IMR-90 (cell line): ENCODE results near the gene PLEKHF1. TPM values are rescaled to one million over a fixed set of nuclear protein-coding genes. Genes with fewer than 3 reads are reported as not detected.

Source experiments
- ATAC-seq: fragments of 200-7000 bp; cut with Tn5 transposase; 2 replicates; pipeline ENCODE4 v1.9.1; 2020; ENCODE audit warnings: low read depth, mild to moderate bottlenecking, moderate library complexity
- BruUV-seq: library from RNA; stranded (reverse); fragments of 400-500 nt; replicated peaks from 2 replicates; lab custom pipeline; 2021; lab: Mats Ljungman, UMichigan
- CTCF ChIA-PET: fragments of 300-600 bp; formaldehyde crosslinking; extraction: SDS; loops from one replicate; lab custom pipeline; 2021; ENCODE audit warnings: antibody characterized with exemption; lab: Yijun Ruan, JAX
- POLR2A ChIA-PET: fragments of 300-600 bp; sonication (Branson Sonifier 250); formaldehyde crosslinking; loops from one replicate; lab custom pipeline; 2022; ENCODE audit warnings: antibody characterized with exemption; ENCODE audit not compliant: unreplicated experiment; lab: Charles Lee
- DNase-seq: peaks from one replicate; pipeline ENCODE4 v3.0.0; 2013
- H2AFZ ChIP-seq: replicated peaks from 2 replicates; pipeline ENCODE3; 2013; ENCODE audit warnings: low read length, mild to moderate bottlenecking; ENCODE audit not compliant: poor library complexity
- H2AK5ac ChIP-seq: 2 replicates; pipeline ENCODE4 v1.6.1; 2013; ENCODE audit warnings: low read depth, low read length, inconsistent platforms
- H2AK9ac ChIP-seq: replicated peaks from 2 replicates; pipeline ENCODE3; 2013; ENCODE audit warnings: mild to moderate bottlenecking, low read depth, low read length, moderate library complexity; ENCODE audit not compliant: poor library complexity
- H2BK120ac ChIP-seq: 2 replicates; pipeline ENCODE4 v1.6.1; 2013; ENCODE audit warnings: low read depth, low read length, inconsistent platforms
- H2BK15ac ChIP-seq: 3 replicates; pipeline ENCODE4 v1.6.1; 2013; ENCODE audit warnings: low read depth, low read length, inconsistent platforms
- H2BK20ac ChIP-seq: 2 replicates; pipeline ENCODE4 v1.6.1; 2013; ENCODE audit warnings: low read depth, mild to moderate bottlenecking, inconsistent platforms, low read length, moderate library complexity
- H2BK5ac ChIP-seq: 2 replicates; pipeline ENCODE4 v1.6.1; 2013; ENCODE audit warnings: mild to moderate bottlenecking, low read depth, low read length, inconsistent platforms; ENCODE audit not compliant: poor library complexity, severe bottlenecking
- H3K14ac ChIP-seq: replicated peaks from 2 replicates; pipeline ENCODE4 v1.6.1; 2013; ENCODE audit warnings: low read depth, low read length, inconsistent platforms
- H3K18ac ChIP-seq: 2 replicates; pipeline ENCODE4 v1.6.1; 2013; ENCODE audit warnings: low read depth, low read length, control low read depth
- H3K23ac ChIP-seq: 2 replicates; pipeline ENCODE4 v1.6.1; 2013; ENCODE audit warnings: low read depth, low read length, inconsistent platforms
- H3K27ac ChIP-seq: 2 replicates; pipeline ENCODE4 v1.5.1; 2013; ENCODE audit warnings: mild to moderate bottlenecking, control low read depth, low read length; ENCODE audit not compliant: insufficient read depth
- H3K27me3 ChIP-seq: 2 replicates; pipeline ENCODE4 v1.6.1; 2013; ENCODE audit warnings: low read length; ENCODE audit not compliant: control insufficient read depth, insufficient read depth
- H3K36me3 ChIP-seq: 2 replicates; pipeline ENCODE4 v1.6.1; 2013; ENCODE audit warnings: low read length, mixed read lengths; ENCODE audit not compliant: control insufficient read depth, insufficient read depth
- H3K4ac ChIP-seq: 2 replicates; pipeline ENCODE4 v1.6.1; 2013; ENCODE audit warnings: low read depth, low read length, inconsistent platforms
- H3K4me1 ChIP-seq: 2 replicates; pipeline ENCODE4 v1.6.1; 2013; ENCODE audit warnings: low read length, mixed read lengths; ENCODE audit not compliant: control insufficient read depth, insufficient read depth
- H3K4me2 ChIP-seq: 2 replicates; pipeline ENCODE4 v1.6.1; 2013; ENCODE audit warnings: low read depth, mild to moderate bottlenecking, control low read depth, low read length, moderate library complexity
- H3K4me3 ChIP-seq: 2 replicates; pipeline ENCODE4 v1.5.1; 2013; ENCODE audit warnings: low read depth, mild to moderate bottlenecking, control low read depth, low read length, moderate library complexity; ENCODE audit not compliant: insufficient read depth
- H3K56ac ChIP-seq: 2 replicates; pipeline ENCODE4 v1.6.1; 2013; ENCODE audit warnings: low read length, inconsistent platforms; ENCODE audit not compliant: insufficient read depth; ENCODE audit errors: extremely low read depth
- H3K79me1 ChIP-seq, 2 experiments: 2 replicates each; pipeline ENCODE4 v1.6.1; 2013; ENCODE audit warnings: low read length in 2 of 2, inconsistent platforms in 1 of 2, low read depth in 1 of 2
- H3K9ac ChIP-seq: 2 replicates; pipeline ENCODE4 v1.6.1; 2013; ENCODE audit warnings: low read depth, low read length, control low read depth
- H3K9me1 ChIP-seq: 2 replicates; pipeline ENCODE4 v1.6.1; 2013; ENCODE audit warnings: low read length, inconsistent platforms; ENCODE audit not compliant: insufficient read depth
- H3K9me3 ChIP-seq: 2 replicates; pipeline ENCODE4 v1.6.1; 2013; ENCODE audit warnings: low read length; ENCODE audit not compliant: control insufficient read depth, insufficient read depth
- H4K20me1 ChIP-seq: 2 replicates; pipeline ENCODE4 v1.6.1; 2013; ENCODE audit warnings: low read length, inconsistent platforms; ENCODE audit not compliant: insufficient read depth
- H4K5ac ChIP-seq: 2 replicates; pipeline ENCODE4 v1.6.1; 2013; ENCODE audit warnings: mild to moderate bottlenecking, low read depth, low read length, control low read depth
- H4K8ac ChIP-seq, 2 experiments: 2 replicates each; pipeline ENCODE4 v1.6.1; 2013; ENCODE audit warnings: low read depth in 2 of 2, low read length in 2 of 2, control low read depth in 1 of 2, inconsistent platforms in 1 of 2
- H4K91ac ChIP-seq: 2 replicates; pipeline ENCODE4 v1.6.1; 2013; ENCODE audit warnings: low read depth, low read length, inconsistent platforms; ENCODE audit not compliant: insufficient read depth
- CEBPB ChIP-seq: IDR thresholded peaks from 2 replicates; pipeline ENCODE4 v1.6.1; 2012; ENCODE audit warnings: low read depth, low read length, improper control_type of control experiment
- CTCF ChIP-seq: conservative IDR thresholded peaks from 2 replicates; pipeline ENCODE4 v1.5.1; 2012; ENCODE audit warnings: mild to moderate bottlenecking, low read depth, low read length, improper control_type of control experiment
- MAFK ChIP-seq: IDR thresholded peaks from 2 replicates; pipeline ENCODE4 v1.6.1; 2012; ENCODE audit warnings: low read depth, low read length, improper control_type of control experiment
- MAZ ChIP-seq: IDR thresholded peaks from 2 replicates; pipeline ENCODE4 v1.6.1; 2012; ENCODE audit warnings: low read depth, mild to moderate bottlenecking, low read length, improper control_type of control experiment, moderate library complexity, borderline replicate concordance
- NFE2L2 ChIP-seq: fragments of 150-350 bp; IDR thresholded peaks from 2 replicates; pipeline ENCODE4 v1.6.1; 2016; ENCODE audit warnings: low read depth, mild to moderate bottlenecking, low read length
- RAD21 ChIP-seq: IDR thresholded peaks from 2 replicates; pipeline ENCODE4 v1.6.1; 2012; ENCODE audit warnings: low read length, improper control_type of control experiment
- RCOR1 ChIP-seq: IDR thresholded peaks from 2 replicates; pipeline ENCODE4 v1.6.1; 2012; ENCODE audit warnings: mild to moderate bottlenecking, low read length, improper control_type of control experiment; ENCODE audit not compliant: insufficient replicate concordance
- SMC3 ChIP-seq: fragments of 150-350 bp; IDR thresholded peaks from 2 replicates; pipeline ENCODE4 v1.6.1; 2016; ENCODE audit warnings: low read depth, mild to moderate bottlenecking, antibody characterized with exemption, low read length, moderate library complexity
- USF2 ChIP-seq: fragments of 150-350 bp; IDR thresholded peaks from 2 replicates; pipeline ENCODE4 v1.6.1; 2017; ENCODE audit warnings: mild to moderate bottlenecking, antibody characterized with exemption, low read length, low read depth
- WGBS, 2 experiments: methylation state at CpG; one replicate each; pipeline versions ENCODE4 v1.1.5 to v1.1.7; 2013; ENCODE audit warnings: missing lambda C conversion rate in 2 of 2; ENCODE audit not compliant: insufficient read length in 1 of 2; ENCODE audit errors: extremely low coverage in 2 of 2; 5-methylcytosine and 5-hydroxymethylcytosine counted together
- dilution Hi-C: fragments of 300-500 bp; cut with HindIII; formaldehyde crosslinking; loops from one replicate; pipeline ENCODE4 v1.14.3; 2018; ENCODE audit warnings: low sequenced_read_pairs; ENCODE audit not compliant: unreplicated experiment
- in situ Hi-C: fragments of 300-500 bp; cut with MboI; formaldehyde crosslinking; loops from 3 replicates; pipeline ENCODE4 v1.14.3; 2019; ENCODE audit warnings: low sequenced_read_pairs, inconsistent platforms, mixed read lengths
- intact Hi-C: fragments of 100-400 bp; cut with micrococcal nuclease; formaldehyde crosslinking; loops from 2 replicates; pipeline ENCODE4 v1.10.0; 2022
- polyA plus RNA-seq, 3 experiments: library from polyadenylated mRNA; depleted of rRNA; stranded (reverse); fragments of >200 nt; gene quantifications; 2 replicates each; pipeline ENCODE4 v1.2.3, GENCODE V29; 2012; ENCODE audit warnings: low replicate concordance in 1 of 3
- total RNA-seq: library from RNA; depleted of rRNA; stranded (reverse); fragments of >200 nt; gene quantifications from 2 replicates; pipeline ENCODE4 v1.2.3, GENCODE V29; 2012

PLEKHF1 gene
- total and polyA plus RNA-seq, 2 of the 4 experiments (the other 2 are of a cell fraction) = 5.0 to 6.6 TPM

DNA sequence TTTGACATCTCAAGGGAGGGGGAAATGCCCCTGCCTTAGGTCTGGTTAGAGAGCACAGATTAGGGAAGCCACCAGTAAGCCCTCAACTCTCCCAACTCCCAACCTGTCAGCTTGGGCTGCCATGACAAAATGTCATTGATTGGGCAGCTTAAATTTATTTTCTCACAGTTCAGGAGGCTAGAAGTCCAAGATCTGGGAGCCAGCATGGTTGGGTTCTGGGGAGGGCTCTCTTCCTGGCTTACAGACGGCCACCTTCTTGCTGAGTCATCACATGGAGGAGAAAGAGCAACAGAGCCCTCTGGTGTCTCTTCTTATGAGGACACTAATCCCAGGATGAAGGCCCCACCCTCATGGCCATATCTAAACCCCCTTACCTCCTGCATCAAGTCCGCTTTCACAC is 25.6 kb downstream of the PLEKHF1 start:
- peaks cover 2% of the 10 kb centered on the region; the same call in 1 of the 2 replicates for H3K9me1 ChIP-seq
- intact Hi-C loops = no loop called here
- POLR2A ChIA-PET = no interaction called here

More for the DNA sequence above, 25.6 kb downstream of the PLEKHF1 start:
- WGBS, 2 experiments = no CpG with 5 or more reads among the region's 2 CpGs
- no peaks in the 10 kb centered on the region for H3K27me3 ChIP-seq
- H2BK5ac ChIP-seq = peak overlapping the region; percentile 10
- H3K4me2 ChIP-seq = no peak overlapping the region
- BruUV-seq = no TSS peak
- no peak overlapping the region for H2BK15ac ChIP-seq
- peak overlapping the region; percentile 11; the same call in 1 of the 2 replicates for H3K4ac ChIP-seq
- in situ Hi-C loops (loop anchor here (5.0 kb wide), 1 partner anchor 79 kb away; no protein-coding TSS in a partner anchor), dilution Hi-C loops (no loop called here)
- H3K4me3 ChIP-seq = no peak overlapping the region
- CTCF ChIA-PET = no interaction called here
- H4K20me1 ChIP-seq = no peaks in the 10 kb centered on the region
- no peak overlapping the region for H2BK20ac ChIP-seq
- no peak overlapping the region for H4K5ac ChIP-seq
- no peak overlapping the region for H3K27ac ChIP-seq
- peaks cover 5% of the 10 kb centered on the region for H3K9me3 ChIP-seq
- ATAC-seq (no peak), DNase-seq (peak; percentile 49)
- peak overlapping the region; percentile 28 for H2AFZ ChIP-seq
- H3K4me1 ChIP-seq = peaks cover 11% of the 10 kb centered on the region
- no peak overlapping the region for H3K56ac ChIP-seq
- H2BK120ac ChIP-seq = no peak overlapping the region; the same call in 1 of the 2 replicates
- H3K18ac ChIP-seq = no peak overlapping the region
- H3K79me1 ChIP-seq = no peaks in the 10 kb centered on the region
- TF ChIP-seq CEBPB (no peak), USF2 (no peak), RCOR1 (no peak), RAD21 (peak; percentile 71), NFE2L2 (peak; percentile 83), SMC3 (peak; percentile 71), CTCF (peak; percentile 53), MAFK (peak; percentile 96), MAZ (no peak)
- no peak overlapping the region for H4K91ac ChIP-seq
- H2AK9ac ChIP-seq = no peak overlapping the region
- H3K9ac ChIP-seq = no peak overlapping the region
- H4K8ac ChIP-seq = peak overlapping the region in 1 of 2 experiments; percentile 39; a peak in 1 of 4 replicates
- H2AK5ac ChIP-seq = no peak overlapping the region
- no peaks in the 10 kb centered on the region for H3K36me3 ChIP-seq
- H3K14ac ChIP-seq = no peak overlapping the region
- no peak overlapping the region for H3K23ac ChIP-seq
